IMR-90 (cell line): Measurements from ENCODE around the gene CDT1. TPM values are rescaled to one million over a fixed set of nuclear protein-coding genes. Genes with fewer than 3 reads are reported as not detected.

Experiments used
- ATAC-seq: fragments of 200-7000 bp; cut with Tn5 transposase; 2 replicates; pipeline ENCODE4 v1.9.1; 2020; ENCODE audit warnings: low read depth, mild to moderate bottlenecking, moderate library complexity
- BruUV-seq: library from RNA; stranded (reverse); fragments of 400-500 nt; replicated peaks from 2 replicates; lab custom pipeline; 2021; lab: Mats Ljungman, UMichigan
- CTCF ChIA-PET: fragments of 300-600 bp; formaldehyde crosslinking; extraction: SDS; loops from one replicate; lab custom pipeline; 2021; ENCODE audit warnings: antibody characterized with exemption; lab: Yijun Ruan, JAX
- POLR2A ChIA-PET: fragments of 300-600 bp; sonication (Branson Sonifier 250); formaldehyde crosslinking; loops from one replicate; lab custom pipeline; 2022; ENCODE audit warnings: antibody characterized with exemption; ENCODE audit not compliant: unreplicated experiment; lab: Charles Lee
- DNase-seq: peaks from one replicate; pipeline ENCODE4 v3.0.0; 2013
- H2AFZ ChIP-seq: replicated peaks from 2 replicates; pipeline ENCODE3; 2013; ENCODE audit warnings: low read length, mild to moderate bottlenecking; ENCODE audit not compliant: poor library complexity
- H2AK5ac ChIP-seq: 2 replicates; pipeline ENCODE4 v1.6.1; 2013; ENCODE audit warnings: low read depth, low read length, inconsistent platforms
- H2AK9ac ChIP-seq: replicated peaks from 2 replicates; pipeline ENCODE3; 2013; ENCODE audit warnings: mild to moderate bottlenecking, low read depth, low read length, moderate library complexity; ENCODE audit not compliant: poor library complexity
- H2BK120ac ChIP-seq: 2 replicates; pipeline ENCODE4 v1.6.1; 2013; ENCODE audit warnings: low read depth, low read length, inconsistent platforms
- H2BK15ac ChIP-seq: 3 replicates; pipeline ENCODE4 v1.6.1; 2013; ENCODE audit warnings: low read depth, low read length, inconsistent platforms
- H2BK20ac ChIP-seq: 2 replicates; pipeline ENCODE4 v1.6.1; 2013; ENCODE audit warnings: low read depth, mild to moderate bottlenecking, inconsistent platforms, low read length, moderate library complexity
- H2BK5ac ChIP-seq: 2 replicates; pipeline ENCODE4 v1.6.1; 2013; ENCODE audit warnings: mild to moderate bottlenecking, low read depth, low read length, inconsistent platforms; ENCODE audit not compliant: poor library complexity, severe bottlenecking
- H3K14ac ChIP-seq: replicated peaks from 2 replicates; pipeline ENCODE4 v1.6.1; 2013; ENCODE audit warnings: low read depth, low read length, inconsistent platforms
- H3K18ac ChIP-seq: 2 replicates; pipeline ENCODE4 v1.6.1; 2013; ENCODE audit warnings: low read depth, low read length, control low read depth
- H3K23ac ChIP-seq: 2 replicates; pipeline ENCODE4 v1.6.1; 2013; ENCODE audit warnings: low read depth, low read length, inconsistent platforms
- H3K27ac ChIP-seq: 2 replicates; pipeline ENCODE4 v1.5.1; 2013; ENCODE audit warnings: mild to moderate bottlenecking, control low read depth, low read length; ENCODE audit not compliant: insufficient read depth
- H3K27me3 ChIP-seq: 2 replicates; pipeline ENCODE4 v1.6.1; 2013; ENCODE audit warnings: low read length; ENCODE audit not compliant: control insufficient read depth, insufficient read depth
- H3K36me3 ChIP-seq: 2 replicates; pipeline ENCODE4 v1.6.1; 2013; ENCODE audit warnings: low read length, mixed read lengths; ENCODE audit not compliant: control insufficient read depth, insufficient read depth
- H3K4ac ChIP-seq: 2 replicates; pipeline ENCODE4 v1.6.1; 2013; ENCODE audit warnings: low read depth, low read length, inconsistent platforms
- H3K4me1 ChIP-seq: 2 replicates; pipeline ENCODE4 v1.6.1; 2013; ENCODE audit warnings: low read length, mixed read lengths; ENCODE audit not compliant: control insufficient read depth, insufficient read depth
- H3K4me2 ChIP-seq: 2 replicates; pipeline ENCODE4 v1.6.1; 2013; ENCODE audit warnings: low read depth, mild to moderate bottlenecking, control low read depth, low read length, moderate library complexity
- H3K4me3 ChIP-seq: 2 replicates; pipeline ENCODE4 v1.5.1; 2013; ENCODE audit warnings: low read depth, mild to moderate bottlenecking, control low read depth, low read length, moderate library complexity; ENCODE audit not compliant: insufficient read depth
- H3K56ac ChIP-seq: 2 replicates; pipeline ENCODE4 v1.6.1; 2013; ENCODE audit warnings: low read length, inconsistent platforms; ENCODE audit not compliant: insufficient read depth; ENCODE audit errors: extremely low read depth
- H3K79me1 ChIP-seq, 2 experiments: 2 replicates each; pipeline ENCODE4 v1.6.1; 2013; ENCODE audit warnings: low read length in 2 of 2, inconsistent platforms in 1 of 2, low read depth in 1 of 2
- H3K9ac ChIP-seq: 2 replicates; pipeline ENCODE4 v1.6.1; 2013; ENCODE audit warnings: low read depth, low read length, control low read depth
- H3K9me1 ChIP-seq: 2 replicates; pipeline ENCODE4 v1.6.1; 2013; ENCODE audit warnings: low read length, inconsistent platforms; ENCODE audit not compliant: insufficient read depth
- H3K9me3 ChIP-seq: 2 replicates; pipeline ENCODE4 v1.6.1; 2013; ENCODE audit warnings: low read length; ENCODE audit not compliant: control insufficient read depth, insufficient read depth
- H4K20me1 ChIP-seq: 2 replicates; pipeline ENCODE4 v1.6.1; 2013; ENCODE audit warnings: low read length, inconsistent platforms; ENCODE audit not compliant: insufficient read depth
- H4K5ac ChIP-seq: 2 replicates; pipeline ENCODE4 v1.6.1; 2013; ENCODE audit warnings: mild to moderate bottlenecking, low read depth, low read length, control low read depth
- H4K8ac ChIP-seq, 2 experiments: 2 replicates each; pipeline ENCODE4 v1.6.1; 2013; ENCODE audit warnings: low read depth in 2 of 2, low read length in 2 of 2, control low read depth in 1 of 2, inconsistent platforms in 1 of 2
- H4K91ac ChIP-seq: 2 replicates; pipeline ENCODE4 v1.6.1; 2013; ENCODE audit warnings: low read depth, low read length, inconsistent platforms; ENCODE audit not compliant: insufficient read depth
- BHLHE40 ChIP-seq: fragments of 150-350 bp; IDR thresholded peaks from 2 replicates; pipeline ENCODE4 v1.6.1; 2016; ENCODE audit warnings: mild to moderate bottlenecking, low read depth, low read length
- CEBPB ChIP-seq: IDR thresholded peaks from 2 replicates; pipeline ENCODE4 v1.6.1; 2012; ENCODE audit warnings: low read depth, low read length, improper control_type of control experiment
- MAZ ChIP-seq: IDR thresholded peaks from 2 replicates; pipeline ENCODE4 v1.6.1; 2012; ENCODE audit warnings: low read depth, mild to moderate bottlenecking, low read length, improper control_type of control experiment, moderate library complexity, borderline replicate concordance
- MXI1 ChIP-seq: IDR thresholded peaks from 2 replicates; pipeline ENCODE4 v1.6.1; 2012; ENCODE audit warnings: low read depth, mild to moderate bottlenecking, low read length, moderate library complexity, borderline replicate concordance
- NFE2L2 ChIP-seq: fragments of 150-350 bp; IDR thresholded peaks from 2 replicates; pipeline ENCODE4 v1.6.1; 2016; ENCODE audit warnings: low read depth, mild to moderate bottlenecking, low read length
- POLR2A ChIP-seq: IDR thresholded peaks from 2 replicates; pipeline ENCODE4 v1.6.1; 2012; ENCODE audit warnings: mild to moderate bottlenecking, low read depth, low read length
- RAD21 ChIP-seq: IDR thresholded peaks from 2 replicates; pipeline ENCODE4 v1.6.1; 2012; ENCODE audit warnings: low read length, improper control_type of control experiment
- RCOR1 ChIP-seq: IDR thresholded peaks from 2 replicates; pipeline ENCODE4 v1.6.1; 2012; ENCODE audit warnings: mild to moderate bottlenecking, low read length, improper control_type of control experiment; ENCODE audit not compliant: insufficient replicate concordance
- RFX5 ChIP-seq: IDR thresholded peaks from 2 replicates; pipeline ENCODE4 v1.8.0; 2012; ENCODE audit warnings: low read depth, mild to moderate bottlenecking, low read length, moderate library complexity
- SMC3 ChIP-seq: fragments of 150-350 bp; IDR thresholded peaks from 2 replicates; pipeline ENCODE4 v1.6.1; 2016; ENCODE audit warnings: low read depth, mild to moderate bottlenecking, antibody characterized with exemption, low read length, moderate library complexity
- WGBS, 2 experiments: methylation state at CpG; one replicate each; pipeline versions ENCODE4 v1.1.5 to v1.1.7; 2013; ENCODE audit warnings: missing lambda C conversion rate in 2 of 2; ENCODE audit not compliant: insufficient read length in 1 of 2; ENCODE audit errors: extremely low coverage in 2 of 2; 5-methylcytosine and 5-hydroxymethylcytosine counted together
- dilution Hi-C: fragments of 300-500 bp; cut with HindIII; formaldehyde crosslinking; loops from one replicate; pipeline ENCODE4 v1.14.3; 2018; ENCODE audit warnings: low sequenced_read_pairs; ENCODE audit not compliant: unreplicated experiment
- in situ Hi-C: fragments of 300-500 bp; cut with MboI; formaldehyde crosslinking; loops from 3 replicates; pipeline ENCODE4 v1.14.3; 2019; ENCODE audit warnings: low sequenced_read_pairs, inconsistent platforms, mixed read lengths
- intact Hi-C: fragments of 100-400 bp; cut with micrococcal nuclease; formaldehyde crosslinking; loops from 2 replicates; pipeline ENCODE4 v1.10.0; 2022
- polyA plus RNA-seq, 3 experiments: library from polyadenylated mRNA; depleted of rRNA; stranded (reverse); fragments of >200 nt; gene quantifications; 2 replicates each; pipeline ENCODE4 v1.2.3, GENCODE V29; 2012; ENCODE audit warnings: low replicate concordance in 1 of 3
- total RNA-seq: library from RNA; depleted of rRNA; stranded (reverse); fragments of >200 nt; gene quantifications from 2 replicates; pipeline ENCODE4 v1.2.3, GENCODE V29; 2012
- TF ChIP-seq, protein P1 (sequence below): fragments of 150-350 bp; IDR thresholded peaks from 2 replicates; pipeline ENCODE4 v1.6.1; 2017; ENCODE audit warnings: mild to moderate bottlenecking, antibody characterized with exemption, low read length, low read depth
- TF ChIP-seq, protein P2 (sequence below): fragments of 150-350 bp; IDR thresholded peaks from 2 replicates; pipeline ENCODE4 v1.6.1; 2016; ENCODE audit warnings: low read depth, mild to moderate bottlenecking, low read length, moderate library complexity, borderline replicate concordance
- TF ChIP-seq, protein P3 (sequence below): conservative IDR thresholded peaks from 2 replicates; pipeline ENCODE4 v1.5.1; 2012; ENCODE audit warnings: mild to moderate bottlenecking, low read depth, low read length, improper control_type of control experiment

CDT1 gene
- total and polyA plus RNA-seq, 2 of the 4 experiments (the other 2 are of a cell fraction) = 3.2 to 11.8 TPM

DNA sequence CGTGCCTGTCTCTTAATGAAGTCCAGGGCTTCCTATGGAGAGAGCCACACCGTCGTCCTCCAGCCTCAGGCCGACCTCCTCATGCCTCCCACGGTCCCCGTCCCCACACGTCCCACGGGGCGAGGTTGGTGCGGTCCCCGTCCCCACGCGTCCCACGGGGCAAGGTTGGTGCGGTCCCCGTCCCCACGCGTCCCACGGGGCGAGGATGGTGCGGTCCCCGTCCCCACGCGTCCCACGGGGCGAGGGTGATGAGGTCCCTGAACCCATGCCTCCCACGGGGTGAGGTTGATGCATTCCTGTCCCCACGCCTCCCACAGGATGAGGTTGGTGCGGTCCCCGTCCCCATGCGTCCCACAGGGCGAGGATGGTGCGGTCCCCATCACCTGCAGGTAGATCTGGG lies 32.2 kb downstream of the CDT1 start:
- Histone ChIP-seq H2BK20ac (no peak overlapping the region), H4K5ac (no peak overlapping the region), H3K27me3 (no peaks in the 10 kb centered on the region), H2BK5ac (no peak overlapping the region), H2AFZ (no peak overlapping the region), H4K20me1 (peaks cover 4% of the 10 kb centered on the region; the same call in 1 of the 2 replicates), H3K9ac (no peak overlapping the region), H3K18ac (no peak overlapping the region), H3K4me1 (peaks cover under 1% of the 10 kb centered on the region; the same call in 1 of the 2 replicates), H4K91ac (no peak overlapping the region), H2AK9ac (no peak overlapping the region), H3K4me2 (no peak overlapping the region), H3K79me1 (no peaks in the 10 kb centered on the region), H2BK15ac (no peak overlapping the region), H3K9me3 (no peaks in the 10 kb centered on the region), H3K4ac (no peak overlapping the region), H3K9me1 (no peaks in the 10 kb centered on the region), H4K8ac (no peak overlapping the region), H3K27ac (no peak overlapping the region), H3K4me3 (no peak overlapping the region), H3K56ac (no peak overlapping the region), H2AK5ac (no peak overlapping the region), H3K23ac (no peak overlapping the region), H3K36me3 (peaks cover 33% of the 10 kb centered on the region), H2BK120ac (no peak overlapping the region), H3K14ac (no peak overlapping the region)
- no peak for DNase-seq
- ATAC-seq = no peak
- TF ChIP-seq CEBPB (no peak), SMC3 (no peak), RCOR1 (no peak), MAZ (no peak), NFE2L2 (no peak), RFX5 (no peak), BHLHE40 (no peak), RAD21 (no peak), POLR2A (no peak), MXI1 (no peak)
- TF ChIP-seq, protein P1, sequence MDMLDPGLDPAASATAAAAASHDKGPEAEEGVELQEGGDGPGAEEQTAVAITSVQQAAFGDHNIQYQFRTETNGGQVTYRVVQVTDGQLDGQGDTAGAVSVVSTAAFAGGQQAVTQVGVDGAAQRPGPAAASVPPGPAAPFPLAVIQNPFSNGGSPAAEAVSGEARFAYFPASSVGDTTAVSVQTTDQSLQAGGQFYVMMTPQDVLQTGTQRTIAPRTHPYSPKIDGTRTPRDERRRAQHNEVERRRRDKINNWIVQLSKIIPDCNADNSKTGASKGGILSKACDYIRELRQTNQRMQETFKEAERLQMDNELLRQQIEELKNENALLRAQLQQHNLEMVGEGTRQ = no peak
- TF ChIP-seq, protein P2, sequence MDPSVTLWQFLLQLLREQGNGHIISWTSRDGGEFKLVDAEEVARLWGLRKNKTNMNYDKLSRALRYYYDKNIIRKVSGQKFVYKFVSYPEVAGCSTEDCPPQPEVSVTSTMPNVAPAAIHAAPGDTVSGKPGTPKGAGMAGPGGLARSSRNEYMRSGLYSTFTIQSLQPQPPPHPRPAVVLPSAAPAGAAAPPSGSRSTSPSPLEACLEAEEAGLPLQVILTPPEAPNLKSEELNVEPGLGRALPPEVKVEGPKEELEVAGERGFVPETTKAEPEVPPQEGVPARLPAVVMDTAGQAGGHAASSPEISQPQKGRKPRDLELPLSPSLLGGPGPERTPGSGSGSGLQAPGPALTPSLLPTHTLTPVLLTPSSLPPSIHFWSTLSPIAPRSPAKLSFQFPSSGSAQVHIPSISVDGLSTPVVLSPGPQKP = no peak
- TF ChIP-seq, protein P3, sequence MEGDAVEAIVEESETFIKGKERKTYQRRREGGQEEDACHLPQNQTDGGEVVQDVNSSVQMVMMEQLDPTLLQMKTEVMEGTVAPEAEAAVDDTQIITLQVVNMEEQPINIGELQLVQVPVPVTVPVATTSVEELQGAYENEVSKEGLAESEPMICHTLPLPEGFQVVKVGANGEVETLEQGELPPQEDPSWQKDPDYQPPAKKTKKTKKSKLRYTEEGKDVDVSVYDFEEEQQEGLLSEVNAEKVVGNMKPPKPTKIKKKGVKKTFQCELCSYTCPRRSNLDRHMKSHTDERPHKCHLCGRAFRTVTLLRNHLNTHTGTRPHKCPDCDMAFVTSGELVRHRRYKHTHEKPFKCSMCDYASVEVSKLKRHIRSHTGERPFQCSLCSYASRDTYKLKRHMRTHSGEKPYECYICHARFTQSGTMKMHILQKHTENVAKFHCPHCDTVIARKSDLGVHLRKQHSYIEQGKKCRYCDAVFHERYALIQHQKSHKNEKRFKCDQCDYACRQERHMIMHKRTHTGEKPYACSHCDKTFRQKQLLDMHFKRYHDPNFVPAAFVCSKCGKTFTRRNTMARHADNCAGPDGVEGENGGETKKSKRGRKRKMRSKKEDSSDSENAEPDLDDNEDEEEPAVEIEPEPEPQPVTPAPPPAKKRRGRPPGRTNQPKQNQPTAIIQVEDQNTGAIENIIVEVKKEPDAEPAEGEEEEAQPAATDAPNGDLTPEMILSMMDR = no peak
- intact Hi-C loops (no loop called here), dilution Hi-C loops (no loop called here), in situ Hi-C loops (no loop called here)
- CTCF ChIA-PET = no interaction called here
- WGBS, 2 experiments = 95% methylated on average over 24 of the region's 33 CpGs; no CpG with 5 or more reads in 1 of the 2 experiments
- BruUV-seq = no TSS peak
- POLR2A ChIA-PET = interaction anchor here (0.6 kb wide), 1 partner anchor 191 kb away, joined by 6 read pairs; no protein-coding TSS in a partner anchor
